T follicular helper cell (primary cell): ENCODE results near the gene MTCL1.

Experiments used
- DNase-seq: peaks from one replicate; pipeline ENCODE4 v3.0.0-alpha.2; 2020; ENCODE audit warnings: low read depth

The MTCL1 gene

DNA sequence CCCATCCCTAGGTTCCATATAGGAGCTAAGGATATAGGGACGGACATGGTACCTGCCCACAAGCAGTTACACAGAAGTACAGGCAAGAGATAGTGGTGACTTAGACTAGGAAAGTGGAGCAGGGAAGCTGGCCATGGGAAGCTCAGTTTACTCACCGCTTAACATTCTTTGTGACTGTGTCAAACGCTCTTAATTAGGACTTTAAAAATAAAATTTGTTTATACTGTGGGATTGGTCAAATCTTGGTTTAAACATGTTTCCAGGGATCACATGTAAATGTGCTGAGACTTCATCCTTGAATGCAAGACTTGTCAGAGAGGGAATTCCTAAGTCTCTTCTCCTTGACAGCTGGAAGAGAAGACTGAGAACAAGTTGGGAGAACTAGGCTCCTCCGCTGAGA lies 107.3 kb downstream of the MTCL1 start:
- DNase-seq, result no peak

DNA sequence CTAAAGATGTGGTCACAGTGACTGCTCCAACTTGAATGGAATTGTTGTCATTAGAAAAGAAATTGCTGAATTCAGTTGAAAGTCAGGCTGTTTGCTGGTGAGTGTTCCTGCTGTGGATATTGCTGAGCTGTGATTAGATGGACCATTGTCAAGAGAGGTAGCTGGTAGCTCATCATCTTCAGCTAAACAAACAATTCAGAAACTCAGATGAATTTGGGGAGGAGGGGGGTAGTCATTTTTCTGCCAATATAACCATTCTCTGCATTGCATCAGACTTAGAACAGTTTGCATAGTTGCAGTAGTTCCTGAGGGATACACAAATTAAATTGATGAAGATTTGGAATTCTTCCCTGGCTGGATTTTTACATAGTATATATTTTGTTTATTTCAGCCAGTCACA lies 108.3 kb downstream of the MTCL1 start:
- DNase-seq, result no peak

DNA sequence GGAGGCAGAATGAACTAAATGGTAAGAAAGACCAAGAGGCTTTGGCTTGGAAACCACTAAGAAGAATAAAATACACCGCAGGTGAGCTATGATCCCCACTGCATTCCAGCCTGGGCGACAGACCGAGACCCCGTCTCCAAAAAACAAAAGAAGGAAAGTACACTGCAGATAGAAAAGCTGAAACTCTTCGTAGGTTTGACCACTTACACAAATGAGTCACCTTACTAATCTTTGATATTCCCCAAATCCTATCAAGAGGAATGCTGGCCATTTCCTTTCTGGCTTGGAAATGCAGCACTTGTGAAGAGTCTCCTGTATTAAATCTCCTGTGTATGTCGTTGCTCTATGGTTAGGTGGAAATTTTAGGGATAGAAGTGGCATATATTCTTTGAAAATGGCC lies 108.8 kb downstream of the MTCL1 start:
- no peak for DNase-seq

DNA sequence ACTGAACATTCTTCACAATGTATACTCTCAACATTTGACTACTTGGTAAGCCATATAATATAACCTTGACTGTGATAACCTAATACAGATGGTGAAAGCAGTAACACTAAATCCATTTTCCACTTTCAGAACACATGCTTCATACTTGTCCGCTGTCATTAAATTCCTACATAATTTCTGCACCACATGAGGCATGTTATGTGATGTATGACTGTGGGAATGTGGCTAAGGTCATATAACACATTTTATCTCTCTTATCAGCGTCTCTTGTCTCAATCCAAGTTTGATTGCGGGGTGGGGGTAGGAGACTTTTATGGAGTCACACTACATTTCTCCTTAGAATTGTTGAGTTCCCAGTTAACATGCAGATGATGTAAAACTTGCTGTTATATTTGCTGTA lies 110.9 kb downstream of the MTCL1 start:
- no peak for DNase-seq

DNA sequence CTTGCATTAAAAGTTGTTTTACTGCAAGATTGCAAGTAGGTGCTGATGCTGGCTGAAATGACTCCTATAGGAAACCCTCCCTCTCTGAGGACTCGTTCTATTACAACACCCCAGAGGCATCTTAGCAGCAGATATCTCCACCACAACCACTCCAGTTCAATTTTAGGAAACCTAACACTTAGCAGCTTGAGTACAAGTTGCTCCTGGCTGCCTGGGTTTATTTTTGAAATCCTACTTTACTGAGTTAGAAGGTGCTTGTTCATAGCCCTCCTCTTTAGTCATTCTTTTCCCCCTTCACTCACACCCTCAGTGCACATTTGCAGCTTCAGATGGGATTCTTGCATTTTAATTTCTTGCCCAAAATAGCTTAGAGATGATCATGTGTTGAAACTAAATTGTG lies 111.5 kb downstream of the MTCL1 start:
- DNase-seq, result no peak

DNA sequence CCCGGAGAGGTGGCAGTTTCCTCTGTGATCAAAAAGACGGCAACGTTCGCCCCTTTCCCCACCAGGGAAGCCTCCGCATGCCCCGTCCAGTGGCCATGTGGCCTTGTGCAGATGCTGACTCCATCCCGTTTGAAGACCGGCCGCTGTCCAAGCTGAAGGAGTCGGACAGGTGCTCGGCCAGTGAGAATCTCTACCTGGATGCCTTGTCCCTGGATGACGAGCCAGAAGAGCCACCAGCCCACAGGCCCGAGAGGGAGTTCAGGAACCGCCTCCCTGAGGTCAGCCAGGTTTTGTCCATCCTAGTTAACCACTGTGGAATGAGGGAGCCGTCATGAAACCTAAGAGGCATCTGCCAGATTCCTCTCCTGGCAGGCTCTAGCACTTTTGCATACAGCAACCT lies 113.6 kb downstream of the MTCL1 start:
- no peak for DNase-seq

DNA sequence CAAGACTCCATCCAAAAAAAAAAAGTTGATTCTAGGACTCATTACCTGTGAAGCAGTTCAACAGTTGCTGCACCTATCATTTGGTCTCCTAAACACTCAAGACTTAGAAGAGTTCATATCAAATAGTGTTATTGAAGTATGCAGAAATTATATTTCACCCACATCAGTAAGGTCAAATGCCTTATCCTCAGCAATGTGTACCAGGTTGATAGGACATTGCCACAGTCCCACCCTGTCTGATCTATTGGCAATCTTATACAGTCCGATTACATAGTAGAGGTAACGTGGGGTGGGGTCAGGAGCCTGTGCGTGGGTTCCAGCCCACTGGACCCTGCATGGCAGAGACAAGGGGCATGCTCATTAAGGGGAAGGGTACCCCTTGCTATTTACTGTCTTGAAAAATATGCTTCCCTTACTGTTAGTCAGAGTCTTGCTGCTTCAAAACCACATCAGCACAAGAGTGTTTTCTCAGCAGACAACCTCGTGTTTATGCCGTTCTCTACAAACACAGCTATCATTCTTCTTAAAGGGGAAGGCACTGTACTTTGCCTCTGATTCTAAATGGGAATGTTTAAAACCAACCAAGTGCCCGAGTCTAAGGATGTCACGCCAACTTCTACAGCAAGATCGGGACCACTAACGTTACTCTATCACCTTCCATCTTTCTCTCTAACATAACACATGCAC lies 115.2 kb downstream of the MTCL1 start:
- no peak for DNase-seq

DNA sequence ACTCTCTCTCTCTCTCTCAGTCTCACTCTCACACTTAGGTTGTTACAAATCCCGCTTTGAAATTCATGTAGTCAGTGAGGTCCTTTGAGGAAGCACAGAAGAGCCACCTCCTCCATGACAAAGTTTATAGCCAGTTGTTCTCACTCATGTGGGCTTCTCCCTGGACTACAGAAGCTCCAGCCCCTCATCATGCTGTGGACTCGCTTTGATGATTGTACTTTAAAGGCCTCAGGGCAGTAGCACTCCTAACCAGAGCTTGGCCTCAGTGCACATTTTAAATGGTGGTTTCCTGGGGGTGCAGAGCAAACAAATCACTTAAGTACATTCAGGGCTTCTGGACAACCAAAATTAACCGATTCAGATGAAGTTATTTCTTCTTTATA lies 115.7 kb downstream of the MTCL1 start:
- no peak for DNase-seq

DNA sequence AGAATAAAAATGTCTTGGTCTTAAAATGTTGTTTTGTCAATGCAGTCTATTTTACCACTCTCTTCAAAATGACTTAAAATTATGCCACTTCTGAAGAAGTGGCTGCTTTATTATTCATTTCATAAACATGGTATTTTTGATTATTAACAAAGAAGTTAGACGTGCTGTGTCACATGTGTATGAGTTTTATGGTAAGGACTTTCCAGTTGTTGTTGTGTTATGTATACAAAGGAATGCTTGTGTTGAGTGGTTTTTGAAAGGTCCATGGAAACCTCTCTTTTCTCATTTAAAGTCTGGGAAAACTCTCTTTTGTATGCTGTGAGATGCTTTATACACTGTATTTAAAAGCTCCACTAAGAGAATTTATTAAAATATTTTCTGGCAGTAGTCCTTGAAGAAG lies 116.2 kb downstream of the MTCL1 start:
- DNase-seq, result no peak

DNA sequence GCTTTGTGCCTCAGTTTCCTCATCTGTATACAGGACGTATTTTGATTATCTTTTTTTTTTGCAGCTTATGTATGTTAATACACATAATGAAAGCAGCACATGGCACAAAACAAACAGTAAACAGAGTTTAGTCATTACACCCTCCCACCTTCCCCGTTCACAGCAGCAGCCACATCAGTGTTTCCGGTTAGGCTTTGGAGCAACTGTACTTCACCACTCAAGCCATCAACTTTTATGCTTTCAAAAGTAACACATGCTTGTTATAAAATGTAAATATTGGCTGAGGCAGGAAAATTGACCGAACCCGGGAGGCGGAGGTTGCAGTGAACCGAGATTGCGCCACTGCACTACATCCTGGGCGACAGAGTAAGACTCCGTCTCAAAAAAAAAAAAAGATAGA lies 117.3 kb downstream of the MTCL1 start:
- no peak for DNase-seq

DNA sequence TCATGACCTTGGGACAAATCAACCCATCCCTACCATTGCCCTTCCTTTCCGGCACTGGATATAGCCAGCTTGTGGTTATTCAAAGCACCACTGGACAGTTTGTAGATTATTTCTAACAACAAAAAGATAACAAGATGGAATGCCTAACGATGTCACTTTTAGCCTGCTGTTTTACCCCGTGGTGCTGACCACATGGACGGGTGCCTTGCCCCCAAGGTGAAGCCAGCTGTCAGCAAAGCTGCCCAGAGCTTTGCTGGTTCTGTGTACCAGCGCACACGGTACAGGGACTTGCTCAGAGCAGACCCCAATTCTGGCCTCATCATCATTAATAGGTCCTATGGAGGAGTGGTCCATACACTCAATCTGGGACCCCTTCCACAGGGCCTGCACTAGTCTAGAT lies 118.2 kb downstream of the MTCL1 start:
- no peak for DNase-seq

DNA sequence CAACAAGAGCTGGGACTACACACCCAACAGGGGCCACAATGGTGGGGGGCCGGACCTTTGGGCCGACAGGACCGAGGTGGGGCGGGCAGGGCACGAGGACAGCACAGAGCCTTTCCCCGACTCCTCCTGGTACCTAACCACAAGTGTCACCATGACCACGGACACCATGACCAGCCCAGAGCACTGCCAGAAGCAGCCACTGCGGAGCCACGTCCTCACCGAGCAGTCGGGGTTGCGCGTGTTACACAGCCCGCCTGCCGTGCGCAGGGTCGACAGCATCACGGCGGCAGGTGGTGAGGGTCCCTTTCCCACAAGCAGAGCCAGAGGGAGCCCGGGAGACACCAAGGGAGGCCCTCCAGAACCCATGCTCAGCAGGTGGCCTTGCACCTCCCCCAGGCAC lies 119.5 kb downstream of the MTCL1 start:
- DNase-seq, result no peak

DNA sequence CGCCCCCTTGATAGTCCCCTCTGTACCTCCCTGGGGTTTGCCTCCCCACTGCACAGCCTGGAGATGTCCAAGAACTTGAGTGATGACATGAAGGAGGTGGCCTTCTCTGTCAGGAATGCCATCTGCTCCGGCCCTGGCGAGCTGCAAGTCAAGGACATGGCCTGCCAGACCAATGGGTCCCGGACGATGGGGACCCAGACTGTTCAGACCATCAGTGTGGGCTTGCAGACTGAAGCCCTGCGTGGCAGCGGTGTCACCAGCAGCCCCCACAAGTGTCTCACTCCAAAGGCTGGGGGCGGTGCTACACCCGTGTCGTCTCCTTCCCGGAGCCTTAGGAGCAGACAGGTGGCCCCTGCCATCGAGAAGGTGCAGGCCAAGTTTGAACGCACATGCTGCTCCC lies 119.9 kb downstream of the MTCL1 start:
- no peak for DNase-seq

DNA sequence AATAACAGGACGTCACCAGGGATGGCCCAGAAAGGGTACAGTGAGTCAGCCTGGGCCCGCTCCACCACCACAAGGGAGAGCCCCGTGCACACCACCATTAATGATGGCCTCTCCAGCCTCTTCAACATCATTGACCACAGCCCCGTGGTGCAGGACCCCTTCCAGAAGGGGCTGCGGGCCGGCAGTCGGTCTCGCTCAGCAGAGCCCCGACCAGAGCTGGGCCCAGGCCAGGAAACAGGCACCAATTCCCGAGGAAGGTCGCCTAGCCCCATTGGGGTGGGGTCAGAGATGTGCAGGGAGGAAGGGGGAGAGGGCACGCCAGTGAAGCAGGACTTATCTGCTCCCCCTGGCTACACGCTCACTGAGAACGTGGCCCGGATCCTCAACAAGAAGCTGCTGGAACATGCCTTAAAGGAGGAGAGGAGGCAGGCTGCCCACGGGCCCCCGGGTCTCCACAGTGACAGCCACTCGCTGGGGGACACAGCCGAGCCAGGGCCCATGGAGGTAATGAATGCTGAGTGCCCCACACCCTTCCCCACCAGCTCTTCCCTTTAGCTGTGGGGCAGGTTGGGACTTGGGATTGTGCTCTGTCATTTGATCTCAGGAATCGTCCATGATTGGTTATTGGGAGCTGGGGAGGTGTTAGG lies 120.5 kb downstream of the MTCL1 start:
- no peak for DNase-seq

DNA sequence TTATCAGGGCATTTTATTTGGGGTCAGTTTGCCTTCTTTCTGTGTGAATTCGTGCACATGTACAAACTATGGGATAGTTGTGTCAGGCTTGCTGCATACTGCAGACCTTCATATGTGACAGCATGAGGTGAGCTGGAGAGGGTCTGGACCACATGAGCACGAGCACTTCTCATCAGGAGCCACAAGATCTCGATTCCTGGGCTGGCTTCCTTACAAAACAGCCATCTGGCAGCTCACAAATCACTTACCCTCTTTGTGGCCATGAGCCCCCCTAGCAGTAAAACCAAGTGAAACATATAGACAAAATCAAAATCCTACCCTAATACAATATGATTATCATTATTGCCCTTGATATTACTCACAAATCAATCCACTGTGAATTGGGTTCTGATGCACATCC lies 121.2 kb downstream of the MTCL1 start:
- DNase-seq, result no peak

DNA sequence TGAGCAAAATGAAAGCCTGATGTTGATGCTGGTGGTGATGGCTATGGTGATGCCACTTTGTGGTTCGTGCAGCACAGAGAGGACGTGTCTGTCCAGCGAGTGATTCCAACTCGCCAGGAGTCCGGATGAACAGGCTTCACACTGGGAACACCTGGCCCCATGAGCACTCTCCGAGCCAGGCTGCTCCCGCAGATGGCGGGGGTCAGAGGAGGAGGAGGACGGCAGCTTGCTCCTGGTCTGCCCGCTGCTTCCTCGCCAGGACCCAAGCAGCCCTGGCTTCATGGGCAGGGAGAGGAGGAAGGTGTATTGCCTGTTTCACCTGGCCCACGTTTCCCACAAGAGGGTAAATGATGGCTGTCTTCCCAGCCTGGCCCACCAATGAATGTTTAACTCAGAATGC lies 121.6 kb downstream of the MTCL1 start:
- no peak for DNase-seq

DNA sequence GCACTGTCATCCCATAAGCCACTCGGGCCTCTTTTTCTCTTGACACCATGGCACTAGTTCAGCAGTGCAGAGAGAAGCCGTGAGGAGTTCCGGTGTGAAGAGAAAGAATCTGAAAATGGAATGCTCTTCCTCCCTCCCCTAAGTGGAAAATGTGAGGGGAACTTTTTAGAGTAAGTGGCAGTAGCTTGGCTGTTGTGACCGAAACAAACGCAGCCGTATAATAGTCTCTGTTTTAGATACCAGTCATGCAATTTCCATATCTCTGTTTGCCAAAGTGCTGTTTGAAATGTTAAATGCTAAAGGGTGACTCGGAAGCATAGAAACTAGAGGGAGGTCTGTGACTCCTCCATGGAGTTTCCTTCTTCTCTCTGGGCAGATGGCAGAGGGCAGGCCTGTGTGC lies 122.9 kb downstream of the MTCL1 start:
- DNase-seq, result no peak

DNA sequence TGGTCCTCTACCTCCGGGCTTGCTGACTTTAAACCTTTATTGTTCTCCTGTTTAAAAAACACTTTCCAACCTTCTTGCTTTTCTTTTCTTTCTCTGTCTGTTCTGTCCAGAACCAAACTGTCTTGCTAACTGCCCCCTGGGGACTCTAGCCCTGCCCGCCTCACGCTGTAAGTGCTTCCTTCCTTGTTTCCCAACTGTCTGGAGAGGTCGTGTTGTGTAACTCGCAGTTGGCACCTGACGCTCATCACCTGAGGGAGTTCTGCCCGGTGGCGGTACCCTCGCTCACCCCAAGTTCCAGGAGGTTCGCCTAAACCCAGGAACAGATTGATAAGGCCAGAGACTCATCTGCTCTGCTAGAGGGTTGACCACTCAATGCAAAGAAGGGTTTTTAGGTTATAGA lies 123.4 kb downstream of the MTCL1 start:
- DNase-seq, result no peak

DNA sequence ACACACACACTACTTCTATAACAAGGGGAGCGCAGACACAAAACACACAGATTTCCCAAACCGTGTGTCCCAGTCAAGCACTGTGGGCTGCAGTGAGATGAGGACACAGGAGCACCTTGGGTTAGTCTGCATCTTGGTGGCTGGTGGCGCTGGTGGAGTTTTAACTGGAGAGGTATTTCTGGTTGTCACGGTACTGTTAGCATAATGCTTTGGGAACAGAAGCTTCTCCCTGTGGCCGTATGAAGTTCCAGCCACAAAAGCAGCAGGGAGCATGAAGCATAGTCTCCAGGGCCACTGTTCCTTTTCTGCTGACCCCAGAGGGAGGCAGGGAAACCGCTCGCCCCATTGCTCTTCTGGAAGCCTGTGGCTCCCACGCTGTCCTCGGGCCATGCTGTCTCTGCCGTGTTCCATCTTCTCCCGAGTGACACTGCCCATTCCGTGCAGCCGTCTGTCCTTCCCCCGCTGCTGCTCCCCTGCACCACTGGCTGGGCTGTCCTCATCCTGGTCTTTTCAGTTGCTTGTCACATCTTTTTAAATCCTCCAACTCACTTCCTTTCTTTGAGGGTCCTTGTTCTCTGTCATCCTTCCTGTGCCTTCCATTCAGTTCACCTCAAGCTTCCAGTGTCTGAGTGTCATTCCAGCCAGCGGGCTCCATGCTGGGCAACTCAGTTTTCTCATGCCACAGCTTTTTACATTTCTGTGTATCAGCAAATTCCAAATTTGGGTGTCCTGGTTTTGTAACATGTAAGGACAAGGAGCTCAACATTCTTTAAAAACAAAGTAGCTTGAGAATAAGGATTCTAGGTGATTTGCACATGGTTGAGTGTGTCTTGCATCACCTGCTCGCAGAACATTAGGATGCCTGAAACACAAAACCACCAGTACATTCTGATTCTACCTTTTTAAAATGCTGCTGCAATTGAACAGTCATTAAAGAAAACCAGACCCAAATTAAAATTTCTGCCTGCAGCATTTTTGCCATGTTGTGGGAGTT lies 125.0 kb downstream of the MTCL1 start:
- DNase-seq, result no peak

DNA sequence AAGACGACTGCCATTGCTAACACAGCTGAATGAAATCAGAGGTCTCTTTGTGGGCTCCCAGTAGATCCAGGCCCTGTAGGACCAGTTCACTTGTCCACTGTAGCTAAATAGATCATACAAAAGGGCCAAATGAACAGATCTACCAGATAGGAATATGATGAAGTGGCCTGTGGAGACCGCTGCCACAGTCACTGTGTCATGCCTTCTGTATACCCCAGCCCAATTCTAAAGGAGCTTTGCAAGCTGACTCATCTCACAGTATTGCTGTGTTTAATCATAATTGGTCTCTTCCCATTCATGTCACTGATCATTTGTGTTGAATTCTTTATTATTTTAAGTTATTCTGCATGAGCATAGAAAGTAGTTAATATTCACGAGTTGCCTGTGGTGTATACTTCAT lies 125.8 kb downstream of the MTCL1 start:
- DNase-seq, result no peak

DNA sequence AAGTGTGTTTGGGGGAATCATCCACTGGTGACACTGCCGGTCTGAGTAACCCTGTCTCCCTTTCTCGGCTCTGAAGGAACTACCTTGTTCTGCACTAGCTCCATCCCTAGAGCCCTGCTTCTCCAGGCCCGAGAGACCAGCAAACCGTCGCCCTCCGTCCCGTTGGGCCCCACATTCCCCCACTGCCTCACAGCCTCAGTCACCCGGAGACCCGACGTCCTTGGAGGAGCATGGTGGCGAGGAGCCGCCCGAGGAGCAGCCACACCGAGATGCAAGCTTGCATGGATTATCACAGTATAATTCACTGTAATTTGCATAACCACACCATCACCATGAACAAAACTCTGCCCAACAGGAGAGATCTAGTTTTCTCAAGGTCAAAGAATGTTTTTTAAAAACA lies 126.2 kb downstream of the MTCL1 start:
- DNase-seq, result no peak

DNA sequence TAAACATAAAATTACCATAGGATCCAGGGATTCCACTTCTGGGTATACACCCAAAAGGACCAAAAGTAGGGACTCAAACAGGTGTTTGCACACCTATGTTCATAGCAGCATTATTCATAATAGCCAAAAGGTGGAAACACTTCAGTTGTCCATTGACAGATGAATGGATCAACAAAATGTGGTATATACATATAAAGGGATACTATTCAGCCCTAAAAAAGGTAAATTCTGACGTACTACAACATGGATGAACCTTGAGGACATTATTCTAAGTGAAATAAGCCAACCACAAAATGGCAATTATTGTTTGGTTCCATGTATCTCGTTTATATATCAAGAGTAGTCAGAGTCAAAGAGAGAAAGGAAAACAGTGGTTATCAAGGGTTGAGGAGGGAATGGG lies 128.1 kb downstream of the MTCL1 start:
- no peak for DNase-seq

DNA sequence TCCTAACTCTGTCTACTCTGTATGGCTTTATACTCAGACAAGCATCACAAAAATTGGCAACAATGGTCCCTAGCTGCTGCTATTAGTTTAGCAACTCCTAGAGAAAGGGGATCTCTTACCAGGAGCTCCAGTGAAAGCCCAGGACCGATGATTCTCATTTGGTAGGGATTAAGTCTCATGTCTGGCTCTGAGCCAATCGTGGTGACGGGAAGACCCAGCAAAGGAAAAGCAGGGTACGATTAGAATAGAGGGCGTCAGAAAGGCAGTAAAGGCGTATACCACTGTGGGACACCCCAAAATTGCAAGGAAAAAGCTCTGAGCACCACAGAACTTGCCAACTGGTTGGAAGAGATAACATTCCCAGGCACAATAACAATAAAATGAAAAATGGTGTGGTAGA lies 129.5 kb downstream of the MTCL1 start:
- no peak for DNase-seq
